ENCODE data around the gene GJC2.

DNA sequence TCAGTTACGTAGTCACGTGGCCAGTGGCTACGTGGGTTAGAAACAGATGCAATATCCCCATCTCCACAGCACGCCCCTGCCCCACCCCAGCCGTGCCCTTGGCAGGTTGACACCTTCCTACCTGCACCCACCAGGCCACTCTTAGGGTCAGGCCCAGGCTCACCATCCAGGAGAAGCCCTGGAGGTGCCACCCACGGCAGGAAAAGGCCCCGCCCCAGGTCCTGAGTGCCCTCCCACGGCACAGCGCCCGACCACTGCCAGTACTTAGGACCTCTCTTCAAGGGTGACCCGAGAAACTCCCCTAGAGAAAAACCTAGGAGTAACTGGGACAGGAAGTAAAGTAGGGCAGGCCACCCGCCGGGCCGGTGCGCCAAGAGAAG, 48.1 kb upstream of the GJC2 start:
- TF ChIP-seq, protein P1, sequence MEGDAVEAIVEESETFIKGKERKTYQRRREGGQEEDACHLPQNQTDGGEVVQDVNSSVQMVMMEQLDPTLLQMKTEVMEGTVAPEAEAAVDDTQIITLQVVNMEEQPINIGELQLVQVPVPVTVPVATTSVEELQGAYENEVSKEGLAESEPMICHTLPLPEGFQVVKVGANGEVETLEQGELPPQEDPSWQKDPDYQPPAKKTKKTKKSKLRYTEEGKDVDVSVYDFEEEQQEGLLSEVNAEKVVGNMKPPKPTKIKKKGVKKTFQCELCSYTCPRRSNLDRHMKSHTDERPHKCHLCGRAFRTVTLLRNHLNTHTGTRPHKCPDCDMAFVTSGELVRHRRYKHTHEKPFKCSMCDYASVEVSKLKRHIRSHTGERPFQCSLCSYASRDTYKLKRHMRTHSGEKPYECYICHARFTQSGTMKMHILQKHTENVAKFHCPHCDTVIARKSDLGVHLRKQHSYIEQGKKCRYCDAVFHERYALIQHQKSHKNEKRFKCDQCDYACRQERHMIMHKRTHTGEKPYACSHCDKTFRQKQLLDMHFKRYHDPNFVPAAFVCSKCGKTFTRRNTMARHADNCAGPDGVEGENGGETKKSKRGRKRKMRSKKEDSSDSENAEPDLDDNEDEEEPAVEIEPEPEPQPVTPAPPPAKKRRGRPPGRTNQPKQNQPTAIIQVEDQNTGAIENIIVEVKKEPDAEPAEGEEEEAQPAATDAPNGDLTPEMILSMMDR (IDR thresholded peaks at IDR 0.05): no peak
- TF ChIP-seq, protein P2, sequence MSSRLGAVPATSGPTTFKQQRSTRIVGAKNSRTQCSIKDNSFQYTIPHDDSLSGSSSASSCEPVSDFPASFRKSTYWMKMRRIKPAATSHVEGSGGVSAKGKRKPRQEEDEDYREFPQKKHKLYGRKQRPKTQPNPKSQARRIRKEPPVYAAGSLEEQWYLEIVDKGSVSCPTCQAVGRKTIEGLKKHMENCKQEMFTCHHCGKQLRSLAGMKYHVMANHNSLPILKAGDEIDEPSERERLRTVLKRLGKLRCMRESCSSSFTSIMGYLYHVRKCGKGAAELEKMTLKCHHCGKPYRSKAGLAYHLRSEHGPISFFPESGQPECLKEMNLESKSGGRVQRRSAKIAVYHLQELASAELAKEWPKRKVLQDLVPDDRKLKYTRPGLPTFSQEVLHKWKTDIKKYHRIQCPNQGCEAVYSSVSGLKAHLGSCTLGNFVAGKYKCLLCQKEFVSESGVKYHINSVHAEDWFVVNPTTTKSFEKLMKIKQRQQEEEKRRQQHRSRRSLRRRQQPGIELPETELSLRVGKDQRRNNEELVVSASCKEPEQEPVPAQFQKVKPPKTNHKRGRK (CRISPR knock-in tag; IDR thresholded peaks at IDR 0.05; ENCODE audit: borderline replicate concordance): no peak
- TF ChIP-seq, protein P3, sequence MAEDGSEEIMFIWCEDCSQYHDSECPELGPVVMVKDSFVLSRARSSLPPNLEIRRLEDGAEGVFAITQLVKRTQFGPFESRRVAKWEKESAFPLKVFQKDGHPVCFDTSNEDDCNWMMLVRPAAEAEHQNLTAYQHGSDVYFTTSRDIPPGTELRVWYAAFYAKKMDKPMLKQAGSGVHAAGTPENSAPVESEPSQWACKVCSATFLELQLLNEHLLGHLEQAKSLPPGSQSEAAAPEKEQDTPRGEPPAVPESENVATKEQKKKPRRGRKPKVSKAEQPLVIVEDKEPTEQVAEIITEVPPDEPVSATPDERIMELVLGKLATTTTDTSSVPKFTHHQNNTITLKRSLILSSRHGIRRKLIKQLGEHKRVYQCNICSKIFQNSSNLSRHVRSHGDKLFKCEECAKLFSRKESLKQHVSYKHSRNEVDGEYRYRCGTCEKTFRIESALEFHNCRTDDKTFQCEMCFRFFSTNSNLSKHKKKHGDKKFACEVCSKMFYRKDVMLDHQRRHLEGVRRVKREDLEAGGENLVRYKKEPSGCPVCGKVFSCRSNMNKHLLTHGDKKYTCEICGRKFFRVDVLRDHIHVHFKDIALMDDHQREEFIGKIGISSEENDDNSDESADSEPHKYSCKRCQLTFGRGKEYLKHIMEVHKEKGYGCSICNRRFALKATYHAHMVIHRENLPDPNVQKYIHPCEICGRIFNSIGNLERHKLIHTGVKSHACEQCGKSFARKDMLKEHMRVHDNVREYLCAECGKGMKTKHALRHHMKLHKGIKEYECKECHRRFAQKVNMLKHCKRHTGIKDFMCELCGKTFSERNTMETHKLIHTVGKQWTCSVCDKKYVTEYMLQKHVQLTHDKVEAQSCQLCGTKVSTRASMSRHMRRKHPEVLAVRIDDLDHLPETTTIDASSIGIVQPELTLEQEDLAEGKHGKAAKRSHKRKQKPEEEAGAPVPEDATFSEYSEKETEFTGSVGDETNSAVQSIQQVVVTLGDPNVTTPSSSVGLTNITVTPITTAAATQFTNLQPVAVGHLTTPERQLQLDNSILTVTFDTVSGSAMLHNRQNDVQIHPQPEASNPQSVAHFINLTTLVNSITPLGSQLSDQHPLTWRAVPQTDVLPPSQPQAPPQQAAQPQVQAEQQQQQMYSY (CRISPR knock-in tag; IDR thresholded peaks at IDR 0.05): no peak
- TF ChIP-seq SMAD4 (CRISPR knock-in tag; IDR thresholded peaks at IDR 0.05): no peak
- no peak for TF ChIP-seq ZNF263 (CRISPR knock-in tag; IDR thresholded peaks at IDR 0.05; ENCODE audit: low read depth)
- TF ChIP-seq, protein P4, sequence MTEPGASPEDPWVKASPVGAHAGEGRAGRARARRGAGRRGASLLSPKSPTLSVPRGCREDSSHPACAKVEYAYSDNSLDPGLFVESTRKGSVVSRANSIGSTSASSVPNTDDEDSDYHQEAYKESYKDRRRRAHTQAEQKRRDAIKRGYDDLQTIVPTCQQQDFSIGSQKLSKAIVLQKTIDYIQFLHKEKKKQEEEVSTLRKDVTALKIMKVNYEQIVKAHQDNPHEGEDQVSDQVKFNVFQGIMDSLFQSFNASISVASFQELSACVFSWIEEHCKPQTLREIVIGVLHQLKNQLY (CRISPR knock-in tag; IDR thresholded peaks at IDR 0.05): no peak
- TF ChIP-seq ZNF121 (CRISPR knock-in tag; IDR thresholded peaks at IDR 0.05): no peak
- TF ChIP-seq JUN (CRISPR knock-in tag; IDR thresholded peaks at IDR 0.05): no peak
- TF ChIP-seq ZNF138 (CRISPR knock-in tag; conservative IDR thresholded peaks at IDR 0.05): no peak
- no peak for TF ChIP-seq FOXP1 (CRISPR knock-in tag; IDR thresholded peaks at IDR 0.05; ENCODE audit: borderline replicate concordance)
- no peak for TF ChIP-seq TP53 (CRISPR knock-in tag; IDR thresholded peaks at IDR 0.05)
